ENCODE results near the gene ZNF827.

The ZNF827 gene

GRCh38 chr4:145886871-145887240, 51.8 kb downstream of the ZNF827 start:
- TF ChIP-seq ARNTL (CRISPR knock-in tag; IDR thresholded peaks at IDR 0.05; ENCODE audit: borderline replicate concordance, low read depth) (no peak), GLIS3 (CRISPR knock-in tag; IDR thresholded peaks at IDR 0.05) (no peak), PPARA (CRISPR knock-in tag; IDR thresholded peaks at IDR 0.05; ENCODE audit: borderline replicate concordance) (no peak), TCF4 (CRISPR knock-in tag; IDR thresholded peaks at IDR 0.05; ENCODE audit: borderline replicate concordance) (no peak), OSR1 (CRISPR knock-in tag; IDR thresholded peaks at IDR 0.05) (no peak), TSHZ2 (CRISPR knock-in tag; IDR thresholded peaks at IDR 0.05) (no peak), BACH2 (CRISPR knock-in tag; IDR thresholded peaks at IDR 0.05; ENCODE audit: borderline replicate concordance) (no peak), SNAI2 (CRISPR knock-in tag; IDR thresholded peaks at IDR 0.05) (no peak)
- TF ChIP-seq, protein P1, sequence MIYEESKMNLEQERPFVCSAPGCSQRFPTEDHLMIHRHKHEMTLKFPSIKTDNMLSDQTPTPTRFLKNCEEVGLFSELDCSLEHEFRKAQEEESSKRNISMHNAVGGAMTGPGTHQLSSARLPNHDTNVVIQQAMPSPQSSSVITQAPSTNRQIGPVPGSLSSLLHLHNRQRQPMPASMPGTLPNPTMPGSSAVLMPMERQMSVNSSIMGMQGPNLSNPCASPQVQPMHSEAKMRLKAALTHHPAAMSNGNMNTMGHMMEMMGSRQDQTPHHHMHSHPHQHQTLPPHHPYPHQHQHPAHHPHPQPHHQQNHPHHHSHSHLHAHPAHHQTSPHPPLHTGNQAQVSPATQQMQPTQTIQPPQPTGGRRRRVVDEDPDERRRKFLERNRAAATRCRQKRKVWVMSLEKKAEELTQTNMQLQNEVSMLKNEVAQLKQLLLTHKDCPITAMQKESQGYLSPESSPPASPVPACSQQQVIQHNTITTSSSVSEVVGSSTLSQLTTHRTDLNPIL (CRISPR knock-in tag; IDR thresholded peaks at IDR 0.05; ENCODE audit: low read depth), result no peak
- TF ChIP-seq, protein P2, sequence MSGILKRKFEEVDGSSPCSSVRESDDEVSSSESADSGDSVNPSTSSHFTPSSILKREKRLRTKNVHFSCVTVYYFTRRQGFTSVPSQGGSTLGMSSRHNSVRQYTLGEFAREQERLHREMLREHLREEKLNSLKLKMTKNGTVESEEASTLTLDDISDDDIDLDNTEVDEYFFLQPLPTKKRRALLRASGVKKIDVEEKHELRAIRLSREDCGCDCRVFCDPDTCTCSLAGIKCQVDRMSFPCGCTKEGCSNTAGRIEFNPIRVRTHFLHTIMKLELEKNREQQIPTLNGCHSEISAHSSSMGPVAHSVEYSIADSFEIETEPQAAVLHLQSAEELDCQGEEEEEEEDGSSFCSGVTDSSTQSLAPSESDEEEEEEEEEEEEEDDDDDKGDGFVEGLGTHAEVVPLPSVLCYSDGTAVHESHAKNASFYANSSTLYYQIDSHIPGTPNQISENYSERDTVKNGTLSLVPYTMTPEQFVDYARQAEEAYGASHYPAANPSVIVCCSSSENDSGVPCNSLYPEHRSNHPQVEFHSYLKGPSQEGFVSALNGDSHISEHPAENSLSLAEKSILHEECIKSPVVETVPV (CRISPR knock-in tag; IDR thresholded peaks at IDR 0.05), result no peak
- TF ChIP-seq, protein P3, sequence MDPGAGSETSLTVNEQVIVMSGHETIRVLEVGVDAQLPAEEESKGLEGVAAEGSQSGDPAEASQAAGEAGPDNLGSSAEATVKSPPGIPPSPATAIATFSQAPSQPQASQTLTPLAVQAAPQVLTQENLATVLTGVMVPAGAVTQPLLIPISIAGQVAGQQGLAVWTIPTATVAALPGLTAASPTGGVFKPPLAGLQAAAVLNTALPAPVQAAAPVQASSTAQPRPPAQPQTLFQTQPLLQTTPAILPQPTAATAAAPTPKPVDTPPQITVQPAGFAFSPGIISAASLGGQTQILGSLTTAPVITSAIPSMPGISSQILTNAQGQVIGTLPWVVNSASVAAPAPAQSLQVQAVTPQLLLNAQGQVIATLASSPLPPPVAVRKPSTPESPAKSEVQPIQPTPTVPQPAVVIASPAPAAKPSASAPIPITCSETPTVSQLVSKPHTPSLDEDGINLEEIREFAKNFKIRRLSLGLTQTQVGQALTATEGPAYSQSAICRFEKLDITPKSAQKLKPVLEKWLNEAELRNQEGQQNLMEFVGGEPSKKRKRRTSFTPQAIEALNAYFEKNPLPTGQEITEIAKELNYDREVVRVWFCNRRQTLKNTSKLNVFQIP (CRISPR knock-in tag; IDR thresholded peaks at IDR 0.05; ENCODE audit: borderline replicate concordance, low read depth), result no peak
- ATAC-seq, result no peak; the same call in 1 of the 3 replicates

DNA sequence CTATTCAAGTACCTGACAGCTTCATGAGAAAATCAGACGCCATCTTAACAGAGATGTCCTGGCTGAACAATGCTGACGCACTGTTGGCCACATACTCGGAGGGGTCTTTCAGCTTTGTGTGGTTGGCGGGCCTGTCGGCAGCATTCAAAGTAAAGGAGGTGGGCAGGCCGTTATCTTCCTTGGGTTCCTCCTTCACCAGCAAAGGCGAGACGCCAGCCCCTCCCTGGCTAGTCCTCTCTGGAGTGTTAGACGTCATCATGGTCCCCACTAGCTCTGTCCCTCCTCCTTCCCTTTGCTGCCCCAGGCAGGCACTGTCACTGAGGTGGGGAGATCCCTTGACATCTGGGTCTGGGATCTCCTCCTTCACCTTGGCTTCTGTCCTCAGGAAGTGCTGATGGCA, 53.0 kb downstream of the ZNF827 start:
- TF ChIP-seq RARB (CRISPR knock-in tag; IDR thresholded peaks at IDR 0.05) (no peak), TSHZ2 (CRISPR knock-in tag; IDR thresholded peaks at IDR 0.05) (no peak), BACH2 (CRISPR knock-in tag; IDR thresholded peaks at IDR 0.05; ENCODE audit: borderline replicate concordance) (no peak)
- TF ChIP-seq, protein P2 (CRISPR knock-in tag; IDR thresholded peaks at IDR 0.05), result no peak
- no peak for ATAC-seq

GRCh38 chr4:145884775-145885174, 53.8 kb downstream of the ZNF827 start:
- TF ChIP-seq ZNF8 (CRISPR knock-in tag; IDR thresholded peaks at IDR 0.05) (no peak), OSR1 (CRISPR knock-in tag; IDR thresholded peaks at IDR 0.05) (no peak), BACH2 (CRISPR knock-in tag; IDR thresholded peaks at IDR 0.05; ENCODE audit: borderline replicate concordance) (no peak), SNAI2 (CRISPR knock-in tag; IDR thresholded peaks at IDR 0.05) (no peak), ZFP30 (CRISPR knock-in tag; IDR thresholded peaks at IDR 0.05) (no peak), ZFP3 (CRISPR knock-in tag; IDR thresholded peaks at IDR 0.05) (no peak)
- TF ChIP-seq, protein P3 (CRISPR knock-in tag; IDR thresholded peaks at IDR 0.05; ENCODE audit: borderline replicate concordance, low read depth), result no peak
- TF ChIP-seq, protein P1 (CRISPR knock-in tag; IDR thresholded peaks at IDR 0.05; ENCODE audit: low read depth), result no peak
- ATAC-seq, result no peak
